M059J (cell line): ENCODE results near the gene DNAJC12. TPM values are rescaled to one million over a fixed set of nuclear protein-coding genes. Genes with fewer than 3 reads are reported as not detected.
A peak's percentile ranks its signal among the peaks of the same experiment; 100 is the strongest.
"Not testable (repeated sequence)": the region's sequence is repeated elsewhere in the genome, so short reads cannot be mapped to it uniquely, and the experiment has no call there.

ENCODE experiments used
- DNase-seq: peaks from one replicate; pipeline ENCODE4 v3.0.0-alpha.2; 2012; ENCODE audit warnings: low read depth
- total RNA-seq: library from RNA; depleted of rRNA; stranded (reverse); fragments of >200 nt; shearing (Covaris generic); gene quantifications from 2 replicates; pipeline ENCODE4 v1.2.3, GENCODE V29; 2014

DNAJC12 gene
- total RNA-seq, 1 experiment from 2014 or later, result 3.4 TPM

DNA sequence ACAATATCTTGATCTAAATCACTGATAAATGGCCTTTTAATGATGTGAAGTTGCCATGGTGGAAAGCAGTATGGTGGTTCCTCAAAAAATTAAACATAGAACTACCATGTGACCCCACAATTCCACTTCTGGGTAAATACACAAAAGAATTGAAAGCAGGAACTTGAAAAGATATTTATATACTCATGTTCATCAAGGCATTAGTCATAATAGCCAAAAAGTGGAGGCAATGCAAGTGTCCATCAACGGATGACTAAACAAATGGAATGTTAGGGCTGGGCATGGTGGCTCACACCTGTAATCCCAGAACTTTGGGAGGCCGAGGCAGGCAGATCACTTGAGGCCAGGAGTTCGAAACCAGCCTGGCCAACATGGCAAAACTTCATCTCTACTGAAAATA, 2.0 kb upstream of the DNAJC12 start:
- peak; percentile 68 for DNase-seq

DNA sequence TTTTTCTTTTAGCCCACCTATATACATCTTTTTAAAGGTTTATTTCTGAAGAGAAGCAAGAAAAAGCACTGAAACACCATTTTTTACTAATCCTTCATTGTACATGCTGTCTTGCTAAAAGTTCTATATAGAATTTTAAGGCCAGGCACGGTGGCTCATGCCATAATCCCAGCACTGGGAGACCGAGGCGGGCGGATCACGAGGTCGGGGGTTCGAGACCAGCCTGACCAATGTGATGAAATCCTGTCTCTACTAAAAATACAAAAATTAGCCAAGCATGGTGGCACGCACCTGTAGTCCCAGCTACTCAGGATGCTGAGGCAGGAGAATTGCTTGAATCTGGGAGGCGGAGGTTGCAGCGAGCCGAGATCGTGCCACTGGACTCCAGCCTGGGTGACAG, 1.5 kb upstream of the DNAJC12 start:
- not testable (repeated sequence) for DNase-seq

GRCh38 chr10:67836972-67837371, 1.0 kb downstream of the DNAJC12 start:
- no peak for DNase-seq

GRCh38 chr10:67836488-67836887, 1.5 kb downstream of the DNAJC12 start:
- DNase-seq, result no peak

- DNase-seq, result not testable (repeated sequence)
Observed at GRCh38 chr10:67835541-67836394, 2.2 kb downstream of the DNAJC12 start.

- no peak for DNase-seq
Observed at GRCh38 chr10:67834375-67834774, 3.6 kb downstream of the DNAJC12 start.

DNA sequence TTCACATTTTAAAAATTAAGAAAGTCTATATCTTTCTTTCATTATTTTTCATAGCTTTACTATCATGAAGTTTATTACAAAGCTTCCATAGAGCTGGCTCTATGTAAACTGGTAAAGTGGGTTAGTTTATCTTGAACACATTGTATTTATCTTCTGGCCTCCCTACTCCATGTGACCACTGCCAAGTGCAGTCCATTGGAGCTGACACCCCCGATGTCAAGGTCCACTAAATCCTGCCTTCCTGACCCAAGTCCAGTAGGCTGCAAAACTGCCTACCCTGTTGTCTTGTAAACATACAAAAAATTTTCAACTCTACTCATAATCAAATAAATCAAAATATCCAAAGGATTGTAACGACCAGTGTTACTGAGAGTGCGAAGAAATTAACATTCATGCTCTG, 10.2 kb downstream of the DNAJC12 start:
- no peak for DNase-seq

DNA sequence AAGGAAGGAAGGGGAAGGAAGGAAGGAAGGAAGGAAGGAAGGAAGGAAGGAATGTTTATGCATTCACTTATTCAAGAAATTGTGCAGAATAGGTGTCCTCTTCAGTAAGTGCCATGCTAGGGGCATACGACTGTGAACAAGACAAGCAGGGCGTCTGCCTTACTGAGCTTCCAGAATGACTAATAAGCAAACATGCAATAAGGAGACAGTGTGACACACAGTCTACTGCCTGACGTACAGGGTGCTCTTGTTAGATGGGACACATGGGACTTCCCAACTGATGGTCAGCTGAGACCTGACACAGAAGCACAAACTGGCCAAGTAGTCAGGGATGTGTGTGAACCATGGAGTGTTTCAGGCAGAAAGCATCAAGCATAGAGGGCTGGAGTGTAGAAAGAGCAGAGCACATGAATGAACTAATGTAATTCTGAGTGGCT, 18.2 kb downstream of the DNAJC12 start:
- DNase-seq, result peak; percentile 64

DNA sequence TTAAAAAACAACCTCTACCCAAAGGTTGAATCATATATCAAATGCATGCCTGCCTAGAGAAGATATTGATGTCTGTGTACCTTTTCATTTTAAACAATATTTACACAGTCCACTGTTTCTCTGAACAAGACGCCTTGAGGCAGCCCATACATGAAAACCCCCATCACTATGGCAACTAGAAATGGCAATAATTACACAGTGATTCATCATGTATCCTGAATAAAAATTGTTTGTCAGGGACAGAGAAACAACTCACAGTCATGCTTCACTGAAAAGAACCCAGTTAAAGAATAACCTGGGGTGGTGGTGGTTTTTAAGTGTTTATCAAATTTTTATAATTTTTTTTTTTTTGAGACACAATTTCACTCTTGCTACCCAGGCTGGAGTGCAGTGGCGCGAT, 19.7 kb downstream of the DNAJC12 start:
- DNase-seq, result peak; percentile 86

- no peak for DNase-seq
Observed at GRCh38 chr10:67816719-67817118, 21.3 kb downstream of the DNAJC12 start.

DNA sequence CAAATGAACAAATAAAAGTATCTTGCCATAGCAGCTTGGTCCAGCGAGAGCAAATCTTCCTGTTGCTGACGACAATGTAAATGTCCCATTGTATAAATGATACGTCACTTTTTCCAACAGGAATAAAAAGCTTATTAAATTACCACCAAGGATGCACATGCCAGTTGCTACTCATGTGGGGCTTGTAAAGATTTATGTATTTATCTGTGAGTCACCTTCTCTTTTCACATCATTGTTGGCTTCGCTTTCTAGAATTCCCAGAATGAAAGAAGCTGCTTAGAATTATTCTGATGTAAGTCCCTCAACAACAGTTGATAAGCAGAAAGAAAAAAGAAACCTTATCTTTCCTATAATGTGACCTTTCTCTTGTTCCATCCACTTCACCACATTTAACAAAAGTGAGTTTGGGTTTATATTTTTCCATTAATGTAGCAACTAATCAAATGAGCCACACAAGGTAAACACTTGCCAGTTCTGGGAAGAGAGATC, 22.4 kb downstream of the DNAJC12 start:
- DNase-seq, result peak; percentile 69

DNA sequence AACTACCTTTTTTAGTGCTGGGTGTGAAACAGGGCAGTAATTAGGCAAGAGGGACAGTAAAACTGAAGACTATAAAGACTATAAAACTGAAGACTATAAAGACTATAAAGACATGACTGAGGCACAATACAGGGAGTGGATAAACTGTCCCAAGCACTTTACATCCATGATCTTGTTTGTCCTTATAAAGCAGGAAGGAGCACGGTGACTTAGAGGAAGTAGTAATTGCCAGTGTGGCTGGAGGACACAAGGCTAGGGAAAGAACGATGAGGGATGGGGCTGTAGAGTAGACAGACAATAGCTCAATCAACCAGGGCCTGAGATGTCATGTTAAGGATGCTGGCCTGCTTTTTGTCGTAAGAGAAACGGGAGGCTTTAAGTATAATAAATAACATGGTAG, 26.0 kb downstream of the DNAJC12 start:
- DNase-seq, result no peak

DNA sequence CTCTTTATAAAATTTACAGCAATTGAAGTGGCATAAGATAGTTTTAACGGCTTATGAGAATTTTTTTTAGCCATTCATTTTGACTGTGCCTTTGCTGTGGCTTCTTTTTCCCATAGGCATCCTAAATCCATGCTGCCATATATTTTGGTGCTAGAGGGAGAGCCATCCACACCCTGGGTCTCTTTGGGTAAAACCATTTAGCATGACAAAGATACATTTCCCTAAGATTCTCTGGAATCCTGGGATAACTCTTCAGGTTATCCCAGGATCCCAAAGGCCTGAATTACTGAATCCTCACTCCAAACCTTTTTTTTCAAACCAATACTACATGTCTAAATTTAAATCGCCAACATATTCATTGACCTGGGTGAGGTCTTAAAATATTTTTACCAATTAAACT, 28.9 kb downstream of the DNAJC12 start:
- DNase-seq, result no peak

DNA sequence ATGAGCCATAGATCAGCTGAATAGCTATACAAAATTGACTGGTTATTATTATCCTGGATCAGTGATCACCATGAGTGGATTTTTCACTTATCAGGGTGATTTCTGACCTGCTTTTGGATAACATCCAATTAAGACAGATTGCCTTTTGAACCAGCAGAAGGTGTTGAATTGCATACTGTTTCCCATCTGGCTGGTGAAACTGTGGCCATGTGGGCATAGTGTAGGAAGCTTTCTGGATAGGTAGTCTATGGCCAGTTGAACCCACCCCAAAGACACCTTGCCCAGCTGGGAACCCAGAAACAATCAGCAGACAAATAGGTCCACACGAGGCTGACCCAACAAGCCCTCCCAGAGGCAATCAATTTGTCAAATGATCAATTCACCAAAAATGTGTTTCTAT, 29.3 kb downstream of the DNAJC12 start:
- DNase-seq, result no peak

DNA sequence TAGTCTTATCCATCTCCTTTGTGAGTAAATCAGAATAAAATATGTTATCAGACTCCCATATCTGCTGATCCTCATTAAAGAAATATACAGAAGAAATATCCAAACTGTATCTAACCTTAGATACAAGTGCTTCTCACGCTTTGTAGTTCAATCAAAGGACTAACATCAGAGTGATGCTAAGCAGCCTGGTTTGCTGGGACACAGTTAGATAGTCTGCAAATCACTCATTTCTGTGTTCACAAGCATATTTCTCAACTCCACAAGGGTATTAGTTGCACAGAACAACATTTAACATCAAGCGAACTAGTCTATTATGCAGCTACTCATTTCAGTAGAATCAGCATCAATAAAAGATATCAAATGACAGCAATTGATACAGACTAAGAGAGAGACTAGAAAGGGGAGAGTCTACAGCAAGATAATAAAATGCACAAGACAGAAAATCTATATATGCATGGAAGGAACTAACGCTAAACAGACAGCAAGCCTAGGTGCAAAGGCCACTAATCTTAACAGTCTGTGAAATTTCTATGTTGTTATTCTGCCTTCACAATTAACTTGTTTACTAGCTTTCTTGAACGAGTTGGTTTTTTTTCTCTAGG, 30.0 kb downstream of the DNAJC12 start:
- no peak for DNase-seq

DNA sequence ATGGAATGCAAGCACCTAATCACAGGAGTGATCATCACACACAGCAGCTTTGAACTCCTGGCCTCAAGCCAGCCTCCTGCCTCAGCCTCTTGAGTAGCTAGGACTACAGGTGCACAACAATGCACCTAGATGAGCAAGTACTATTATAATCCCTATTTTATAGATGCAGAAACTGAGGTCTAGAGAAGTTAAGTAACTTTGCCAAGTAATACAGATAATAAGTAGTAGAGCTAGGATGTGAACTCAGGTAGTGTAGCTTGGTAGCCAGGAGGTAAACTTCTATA, 33.7 kb downstream of the DNAJC12 start:
- DNase-seq, result no peak

DNA sequence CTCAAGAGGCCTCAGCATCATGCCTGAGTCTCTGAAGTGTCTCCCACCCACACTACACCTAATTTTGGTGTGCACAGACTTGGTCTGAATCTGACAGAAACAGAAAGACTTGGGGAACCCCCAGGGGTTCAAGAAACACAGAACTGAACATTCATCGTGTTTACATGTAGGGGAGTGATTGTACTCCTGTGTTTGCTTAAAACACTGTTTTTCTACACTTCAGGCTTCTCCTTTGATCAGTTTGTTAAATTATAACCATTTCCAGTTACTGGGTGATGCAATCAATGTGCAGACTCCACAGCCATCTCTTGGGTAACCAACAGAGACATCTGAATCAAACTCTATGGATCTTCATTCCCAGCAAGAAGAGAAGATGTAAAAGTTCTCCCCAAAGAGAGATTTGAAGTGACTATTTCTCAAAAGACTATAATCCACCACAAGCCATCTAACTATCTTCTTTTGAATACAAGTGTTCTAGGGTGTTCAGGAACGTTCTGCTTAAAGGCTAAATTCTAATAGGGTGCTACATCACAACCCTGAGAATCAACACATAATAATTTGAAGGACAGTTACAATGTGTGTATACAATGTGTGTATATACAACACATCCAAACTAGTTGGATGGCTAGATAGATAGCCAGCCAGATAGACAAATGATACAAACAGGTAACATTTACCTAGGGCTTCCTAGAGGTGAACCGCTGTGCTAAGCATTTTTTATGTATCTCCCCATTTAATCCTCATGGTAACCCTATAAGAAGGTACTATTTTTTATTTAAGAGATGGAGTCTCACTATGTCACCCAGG, 34.2 kb downstream of the DNAJC12 start:
- DNase-seq, result no peak

DNA sequence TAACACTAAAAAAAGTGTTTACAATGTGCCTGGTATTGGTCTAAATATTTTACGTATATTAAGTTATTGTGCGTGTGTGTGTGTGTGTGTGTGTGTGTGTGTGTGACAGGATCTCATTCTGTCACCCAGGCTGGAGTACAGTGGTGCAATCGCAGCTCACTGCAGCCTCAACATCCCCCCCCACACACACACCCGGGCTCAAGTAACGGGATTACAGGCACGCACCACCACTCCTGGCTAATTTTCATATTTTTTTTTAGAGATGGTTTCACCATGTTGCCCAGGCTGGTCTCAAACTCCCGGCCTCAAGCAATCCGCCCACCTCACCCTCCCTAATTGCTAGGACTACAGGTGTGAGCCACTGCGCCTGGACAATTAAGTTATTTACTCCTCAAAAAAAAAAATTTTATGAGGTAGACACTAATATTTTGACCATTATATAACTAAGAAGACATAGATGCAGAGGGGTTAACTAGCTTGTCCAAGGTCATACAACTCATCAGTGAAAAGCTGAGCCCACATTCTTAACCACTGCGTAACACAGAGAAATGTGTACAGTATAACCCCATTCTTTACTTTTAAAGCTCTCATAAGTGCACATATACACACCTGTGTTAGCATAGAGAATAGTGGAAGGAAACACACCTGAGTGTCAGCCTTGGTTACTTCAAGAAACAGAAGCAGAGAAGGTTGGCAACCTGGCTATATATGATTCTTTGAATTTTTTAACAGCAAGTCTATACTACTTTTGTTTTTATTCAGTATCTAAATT, 35.0 kb downstream of the DNAJC12 start:
- no peak for DNase-seq

DNA sequence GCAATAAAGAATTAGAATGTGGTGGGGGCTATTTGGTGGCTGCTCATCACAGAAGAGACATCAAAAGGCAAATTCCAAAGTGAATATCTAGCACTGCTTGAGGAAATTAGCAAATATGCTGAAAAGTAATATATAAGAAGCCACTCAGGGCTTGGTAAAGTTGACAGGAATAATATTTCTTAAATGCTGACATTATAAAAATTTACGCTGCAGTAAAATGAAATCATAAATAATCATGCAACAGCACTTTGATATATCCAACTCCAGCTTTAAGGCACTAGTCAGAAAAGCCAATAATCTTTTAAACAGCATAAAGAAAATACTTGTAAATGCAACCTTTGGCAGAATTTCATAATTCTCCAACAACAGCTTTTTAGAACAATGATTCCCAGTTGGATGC, 36.9 kb downstream of the DNAJC12 start:
- no peak for DNase-seq

GRCh38 chr10:67794909-67795460, 43.0 kb downstream of the DNAJC12 start:
- DNase-seq, result no peak

GRCh38 chr10:67794256-67794655, 43.7 kb downstream of the DNAJC12 start:
- DNase-seq, result no peak

GRCh38 chr10:67793313-67793712, 44.7 kb downstream of the DNAJC12 start:
- DNase-seq, result no peak
